ENCODE measurements around the gene SYTL3. TPM values are rescaled to one million over a fixed set of nuclear protein-coding genes. Genes with fewer than 3 reads are reported as not detected.

Gene SYTL3
- total RNA-seq, 1 experiment from 2014 or later, result 0.86 TPM

- Mint-ChIP-seq H3K27me3 (ENCODE audit: insufficient read depth, unreplicated experiment) (no peaks in the 10 kb centered on the region), H3K4me3 (ENCODE audit: unreplicated experiment) (no peak overlapping the region), H3K4me1 (ENCODE audit: low read depth, unreplicated experiment) (peaks cover 16% of the 10 kb centered on the region), H3K27ac (ENCODE audit: unreplicated experiment) (peak overlapping the region; percentile 24), H3K9me3 (ENCODE audit: unreplicated experiment) (no peaks in the 10 kb centered on the region), H3K36me3 (ENCODE audit: insufficient read depth, unreplicated experiment) (peaks cover 64% of the 10 kb centered on the region)
- DNase-seq, result no peak
- TF ChIP-seq CTCF (IDR thresholded peaks at IDR 0.05; ENCODE audit: insufficient read depth in 1 of 2, low read depth in 1 of 2, low read length in 1 of 2, severe bottlenecking in 1 of 2, unreplicated experiment in 1 of 2), result no peak
- Histone ChIP-seq H3K36me3 (ENCODE audit: control insufficient read depth, insufficient read depth, low read length) (no peaks in the 10 kb centered on the region; the same call in 1 of the 2 replicates), H3K4me3 (ENCODE audit: low read depth, low read length) (no peak overlapping the region), H3K27me3 (replicated peaks; ENCODE audit: control insufficient read depth, insufficient read depth, low read length) (no peaks in the 10 kb centered on the region), H3K9me3 (no peaks in the 10 kb centered on the region), H3K4me1 (0 out of 2 replicates have a peak, but pooled peaks cover 3% of the 10 kb centered on the region)
- no TSS peak for BruUV-seq (replicated peaks)
- ChIA-PET CTCF (interaction anchor here (0.6 kb wide), 1 partner anchor 66 kb away, joined by 3 read pairs; no protein-coding TSS in a partner anchor), POLR2A (no interaction called here)
- intact Hi-C loops (cut with micrococcal nuclease; ENCODE audit: unreplicated experiment), result no loop called here
These were observed 9.3 kb upstream of the SYTL3 start for GRCh38 chr6:158640519-158640918.

GRCh38 chr6:158642097-158642601 lies 7.7 kb upstream of the SYTL3 start:
- no peak for TF ChIP-seq CTCF (IDR thresholded peaks at IDR 0.05; ENCODE audit: insufficient read depth in 1 of 2, low read depth in 1 of 2, low read length in 1 of 2, severe bottlenecking in 1 of 2, unreplicated experiment in 1 of 2)
- H3K36me3 ChIP-seq (ENCODE audit: control insufficient read depth, insufficient read depth, low read length), result no peaks in the 10 kb centered on the region; the same call in 1 of the 2 replicates
- BruUV-seq (replicated peaks), result no TSS peak
- CTCF ChIA-PET, result no interaction called here
- H3K4me1 ChIP-seq, result peaks cover 19% of the 10 kb centered on the region
- H3K4me3 ChIP-seq (ENCODE audit: low read depth, low read length), result no peak overlapping the region
- no peak overlapping the region for H3K4me3 Mint-ChIP-seq (ENCODE audit: unreplicated experiment)
- H3K27me3 ChIP-seq (replicated peaks; ENCODE audit: control insufficient read depth, insufficient read depth, low read length), result no peaks in the 10 kb centered on the region
- no peak overlapping the region for H3K27ac Mint-ChIP-seq (ENCODE audit: unreplicated experiment)
- DNase-seq, result no peak
- H3K4me1 Mint-ChIP-seq (ENCODE audit: low read depth, unreplicated experiment), result peaks cover 28% of the 10 kb centered on the region
- POLR2A ChIA-PET, result no interaction called here
- peaks cover 52% of the 10 kb centered on the region for H3K36me3 Mint-ChIP-seq (ENCODE audit: insufficient read depth, unreplicated experiment)
- H3K27me3 Mint-ChIP-seq (ENCODE audit: insufficient read depth, unreplicated experiment), result no peaks in the 10 kb centered on the region
- H3K9me3 Mint-ChIP-seq (ENCODE audit: unreplicated experiment), result no peaks in the 10 kb centered on the region
- no peaks in the 10 kb centered on the region for H3K9me3 ChIP-seq
- intact Hi-C loops (cut with micrococcal nuclease; ENCODE audit: unreplicated experiment), result no loop called here

- ChIA-PET POLR2A (interaction anchor here (1.9 kb wide), 1 partner anchor 33 kb away, joined by 6 read pairs; no protein-coding TSS in a partner anchor), CTCF (interaction anchor here (1.2 to 3.6 kb wide), 4 partner anchors 17 to 430 kb away, joined by 4 to 20 read pairs (median 9); no protein-coding TSS in a partner anchor)
- Histone ChIP-seq H3K27me3 (replicated peaks; ENCODE audit: control insufficient read depth, insufficient read depth, low read length) (no peaks in the 10 kb centered on the region), H3K9me3 (no peaks in the 10 kb centered on the region), H3K4me3 (ENCODE audit: low read depth, low read length) (peak overlapping the region; percentile 88), H3K4me1 (peaks cover 19% of the 10 kb centered on the region), H3K36me3 (ENCODE audit: control insufficient read depth, insufficient read depth, low read length) (no peaks in the 10 kb centered on the region)
- peaks cover 42% of the 10 kb centered on the region for H3K36me3 Mint-ChIP-seq (ENCODE audit: insufficient read depth, unreplicated experiment)
- H3K4me1 Mint-ChIP-seq (ENCODE audit: low read depth, unreplicated experiment), result peaks cover 28% of the 10 kb centered on the region
- BruUV-seq (replicated peaks), result no TSS peak
- H3K4me3 Mint-ChIP-seq (ENCODE audit: unreplicated experiment), result peak overlapping the region; percentile 96
- no peaks in the 10 kb centered on the region for H3K27me3 Mint-ChIP-seq (ENCODE audit: insufficient read depth, unreplicated experiment)
- no peak for TF ChIP-seq CTCF (IDR thresholded peaks at IDR 0.05; ENCODE audit: insufficient read depth in 1 of 2, low read depth in 1 of 2, low read length in 1 of 2, severe bottlenecking in 1 of 2, unreplicated experiment in 1 of 2)
- intact Hi-C loops (cut with micrococcal nuclease; ENCODE audit: unreplicated experiment), result loop anchor here (1.0 kb wide), 1 partner anchor 47 kb away; no protein-coding TSS in a partner anchor
- DNase-seq, result no peak
- no peaks in the 10 kb centered on the region for H3K9me3 Mint-ChIP-seq (ENCODE audit: unreplicated experiment)
- peak overlapping the region; percentile 94 for H3K27ac Mint-ChIP-seq (ENCODE audit: unreplicated experiment)
These were observed 6.0 kb upstream of the SYTL3 start for GRCh38 chr6:158643836-158644230.

All from Caco-2 (cell line).